BLaER1 (cell line): Measurements from ENCODE around the gene ZNF563.
"Not testable (repeated sequence)": the region's sequence is repeated elsewhere in the genome, so short reads cannot be mapped to it uniquely, and the experiment has no call there.

Source experiments
- H3K27ac ChIP-seq: shearing (Covaris generic); formaldehyde crosslinking; 2 replicates; pipeline ENCODE4 v1.8.1; 2022
- H3K27me3 ChIP-seq: shearing (Covaris generic); formaldehyde crosslinking; 2 replicates; pipeline ENCODE4 v1.8.1; 2022
- H3K36me3 ChIP-seq: shearing (Covaris generic); formaldehyde crosslinking; 2 replicates; pipeline ENCODE4 v1.8.1; 2022
- H3K4me1 ChIP-seq: shearing (Covaris generic); formaldehyde crosslinking; 2 replicates; pipeline ENCODE4 v1.8.1; 2022
- H3K4me2 ChIP-seq: shearing (Covaris generic); formaldehyde crosslinking; 2 replicates; pipeline ENCODE4 v1.8.1; 2022
- H3K4me3 ChIP-seq: shearing (Covaris generic); formaldehyde crosslinking; 2 replicates; pipeline ENCODE4 v1.8.1; 2022
- H3K9ac ChIP-seq: shearing (Covaris generic); formaldehyde crosslinking; 2 replicates; pipeline ENCODE4 v1.8.1; 2022
- H3K9me3 ChIP-seq: shearing (Covaris generic); formaldehyde crosslinking; 2 replicates; pipeline ENCODE4 v1.8.1; 2022
- H4K20me1 ChIP-seq: shearing (Covaris generic); formaldehyde crosslinking; 2 replicates; pipeline ENCODE4 v1.8.1; 2022
- Cebpa-rat ChIP-seq: shearing (Covaris generic); IDR thresholded peaks from 2 replicates; pipeline ENCODE4 v1.8.1; 2022

Gene ZNF563

GRCh38 chr19:12333162-12334159 lies at the start of gene ZNF563:
Gene ZNF563 (minus strand): TSS chr19:12333633. CDS start chr19:12333482, 151 bp downstream.
- Histone ChIP-seq H3K27ac (peak within 1 kb of the TSS; percentile 80), H3K4me3 (peak within 1 kb of the TSS; percentile 80), H3K4me2 (peak within 1 kb of the TSS; percentile 92), H3K27me3 (no peaks in the 10 kb centered on the region), H3K9me3 (peaks cover 12% of the 10 kb centered on the region; the same call in 1 of the 2 replicates), H3K4me1 (peaks cover 25% of the 10 kb centered on the region), H4K20me1 (no peaks in the 10 kb centered on the region), H3K9ac (peak within 1 kb of the TSS; percentile 86), H3K36me3 (no peaks in the 10 kb centered on the region)
- TF ChIP-seq Cebpa-rat: no peak

GRCh38 chr19:12380444-12380737 lies 47.0 kb upstream of the ZNF563 start:
- Histone ChIP-seq H3K9ac (no peak overlapping the region), H3K27me3 (no peaks in the 10 kb centered on the region), H3K4me3 (no peak overlapping the region), H3K36me3 (peaks cover 23% of the 10 kb centered on the region; the same call in 1 of the 2 replicates), H3K4me1 (no peaks in the 10 kb centered on the region), H3K4me2 (no peak overlapping the region), H3K9me3 (peaks cover 92% of the 10 kb centered on the region), H4K20me1 (no peaks in the 10 kb centered on the region), H3K27ac (no peak overlapping the region)
- no peak for TF ChIP-seq Cebpa-rat

GRCh38 chr19:12379732-12380443 lies 46.5 kb upstream of the ZNF563 start:
- no peak for TF ChIP-seq Cebpa-rat
- no peaks in the 10 kb centered on the region for H4K20me1 ChIP-seq
- no peaks in the 10 kb centered on the region for H3K4me1 ChIP-seq
- H3K27me3 ChIP-seq: no peaks in the 10 kb centered on the region
- peaks cover 96% of the 10 kb centered on the region for H3K9me3 ChIP-seq
- H3K4me3 ChIP-seq: no peak overlapping the region
- no peak overlapping the region for H3K27ac ChIP-seq
- no peak overlapping the region for H3K4me2 ChIP-seq
- no peak overlapping the region for H3K9ac ChIP-seq
- H3K36me3 ChIP-seq: peaks cover 23% of the 10 kb centered on the region; the same call in 1 of the 2 replicates

DNA sequence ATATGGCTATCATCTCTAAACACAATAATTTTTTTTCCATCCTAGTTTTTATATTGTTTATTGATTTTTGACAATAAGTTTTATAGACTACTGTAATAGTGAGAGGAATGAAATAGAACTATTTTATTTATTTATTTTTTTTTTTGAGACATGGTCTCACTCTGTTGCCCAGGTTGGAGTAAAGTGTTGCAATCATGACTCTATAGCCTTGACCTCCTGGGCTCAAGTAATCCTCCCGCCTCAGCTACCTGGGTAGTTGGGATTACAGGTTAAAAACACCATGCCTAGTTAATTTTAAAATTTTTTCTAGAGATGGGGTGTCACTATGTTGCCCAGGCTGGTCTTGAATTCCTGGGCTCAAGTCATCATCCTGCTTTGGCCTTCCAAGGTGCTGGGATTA lies 40.6 kb upstream of the ZNF563 start:
- no peaks in the 10 kb centered on the region for H4K20me1 ChIP-seq
- no peak for TF ChIP-seq Cebpa-rat
- no peak overlapping the region for H3K4me3 ChIP-seq
- H3K9me3 ChIP-seq: peaks cover 55% of the 10 kb centered on the region
- no peak overlapping the region for H3K9ac ChIP-seq
- no peak overlapping the region for H3K27ac ChIP-seq
- H3K4me1 ChIP-seq: no peaks in the 10 kb centered on the region
- no peaks in the 10 kb centered on the region for H3K36me3 ChIP-seq
- H3K27me3 ChIP-seq: no peaks in the 10 kb centered on the region
- no peak overlapping the region for H3K4me2 ChIP-seq

GRCh38 chr19:12365236-12366162 lies 32.1 kb upstream of the ZNF563 start, which contains the start of gene ZNF442:
Gene ZNF442 (minus strand): TSS chr19:12365683. CDS start chr19:12363631, 2,052 bp downstream.
- Histone ChIP-seq H4K20me1 (no peaks in the 10 kb centered on the region), H3K36me3 (no peaks in the 10 kb centered on the region), H3K4me1 (peaks cover 27% of the 10 kb centered on the region), H3K27me3 (no peaks in the 10 kb centered on the region), H3K9me3 (peaks cover 33% of the 10 kb centered on the region), H3K4me3 (peak within 1 kb of the TSS; percentile 85), H3K27ac (peak within 1 kb of the TSS; percentile 78), H3K4me2 (peak within 1 kb of the TSS; percentile 92), H3K9ac (peak within 1 kb of the TSS; percentile 86)
- TF ChIP-seq Cebpa-rat: no peak

DNA sequence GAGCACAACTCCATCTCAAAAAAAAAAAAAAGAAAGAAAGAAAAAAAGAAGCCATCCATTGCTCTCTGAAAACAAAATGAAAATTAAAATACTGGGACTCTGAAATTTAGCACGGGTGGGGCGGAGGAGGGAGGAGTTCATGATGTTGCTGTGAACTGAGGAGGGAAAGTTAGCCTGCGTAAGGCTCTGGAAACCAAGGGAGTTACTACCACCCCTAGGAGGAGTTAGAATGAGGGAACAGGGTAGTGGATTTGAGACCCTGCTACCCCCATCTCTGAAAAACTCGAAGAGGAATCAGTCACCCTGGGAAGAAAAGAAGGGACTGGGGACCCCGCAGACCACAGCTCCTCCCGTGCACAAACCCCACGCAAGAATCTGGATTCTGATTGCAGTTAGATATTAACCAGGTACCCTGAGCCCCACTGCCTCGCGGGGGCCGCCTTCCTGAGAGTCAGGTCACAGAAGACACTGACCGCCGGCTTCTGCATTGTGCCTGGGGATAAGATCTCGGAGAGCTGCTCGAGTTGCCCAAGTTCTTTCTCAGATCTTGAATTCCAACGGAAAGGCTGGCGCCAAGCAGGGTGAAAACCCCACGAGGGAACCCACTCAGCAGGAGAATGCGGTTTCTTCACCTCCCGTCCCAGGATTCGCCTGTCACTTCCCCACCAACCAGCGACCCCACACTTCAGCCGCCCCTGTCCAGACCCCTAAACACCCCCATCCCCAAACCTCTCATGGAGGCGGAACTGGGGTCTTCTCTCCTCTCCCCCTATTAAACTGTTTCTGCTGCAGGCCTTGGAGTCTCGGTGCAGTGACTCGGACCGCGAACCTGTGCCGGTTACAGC lies 31.2 kb upstream of the ZNF563 start:
- Histone ChIP-seq H3K27me3 (no peaks in the 10 kb centered on the region), H3K4me3 (peak overlapping the region; percentile 85), H3K4me2 (peak overlapping the region; percentile 92), H4K20me1 (no peaks in the 10 kb centered on the region), H3K36me3 (no peaks in the 10 kb centered on the region), H3K4me1 (peaks cover 27% of the 10 kb centered on the region), H3K9ac (peak overlapping the region; percentile 86), H3K27ac (peak overlapping the region; percentile 78), H3K9me3 (peaks cover 41% of the 10 kb centered on the region)
- no peak for TF ChIP-seq Cebpa-rat

DNA sequence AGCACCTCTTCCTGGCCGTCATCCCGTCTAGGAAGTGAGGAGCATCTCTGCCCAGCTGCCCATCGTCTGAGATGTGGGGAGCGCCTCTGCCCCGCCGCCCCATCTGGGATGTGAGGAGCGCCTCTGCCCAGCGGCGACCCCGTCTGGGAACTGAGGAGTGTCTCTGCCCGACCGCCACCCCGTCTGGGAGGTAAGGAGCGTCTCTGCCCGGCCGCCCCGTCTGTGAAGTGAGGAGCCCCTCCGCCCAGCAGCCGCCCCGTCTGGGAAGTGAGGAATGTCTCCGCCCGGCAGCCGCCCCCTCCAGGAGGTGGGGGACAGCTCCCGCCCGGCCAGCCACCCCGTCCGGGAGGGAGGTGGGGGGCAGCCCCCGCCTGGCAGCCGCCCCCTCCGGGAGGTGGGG lies 28.8 kb upstream of the ZNF563 start:
- H3K4me2 ChIP-seq, H3K36me3 ChIP-seq, H3K27ac ChIP-seq, H3K9ac ChIP-seq, H3K4me3 ChIP-seq, H3K27me3 ChIP-seq, H4K20me1 ChIP-seq: not testable (repeated sequence)
- peaks cover 27% of the 10 kb centered on the region for H3K4me1 ChIP-seq
- peaks cover 53% of the 10 kb centered on the region for H3K9me3 ChIP-seq

GRCh38 chr19:12353375-12353774 lies 19.9 kb upstream of the ZNF563 start:
- Histone ChIP-seq H3K27me3 (no peaks in the 10 kb centered on the region), H3K36me3 (peaks cover 35% of the 10 kb centered on the region), H3K9me3 (peaks cover 96% of the 10 kb centered on the region), H3K4me3 (no peak overlapping the region), H4K20me1 (no peaks in the 10 kb centered on the region), H3K9ac (no peak overlapping the region), H3K27ac (no peak overlapping the region), H3K4me1 (no peaks in the 10 kb centered on the region), H3K4me2 (no peak overlapping the region)
- TF ChIP-seq Cebpa-rat: no peak

- no peak overlapping the region for H3K4me2 ChIP-seq
- no peak overlapping the region for H3K9ac ChIP-seq
- H3K36me3 ChIP-seq: peaks cover 47% of the 10 kb centered on the region
- H3K9me3 ChIP-seq: peaks cover 100% of the 10 kb centered on the region
- no peak overlapping the region for H3K27ac ChIP-seq
- no peaks in the 10 kb centered on the region for H3K27me3 ChIP-seq
- H3K4me3 ChIP-seq: no peak overlapping the region
- no peak for TF ChIP-seq Cebpa-rat
- no peaks in the 10 kb centered on the region for H3K4me1 ChIP-seq
- no peaks in the 10 kb centered on the region for H4K20me1 ChIP-seq
These were observed 17.4 kb upstream of the ZNF563 start for GRCh38 chr19:12350890-12351197.
